Middle frontal gyrus (tissue), 1 donor: ENCODE results near the gene TFF2.

ENCODE experiments used
- DNase-seq: peaks from one replicate; pipeline ENCODE4 v3.0.0-alpha.2; 2015; ENCODE audit warnings: low spot score; ENCODE audit errors: extremely low spot score

The TFF2 gene

GRCh38 chr21:42346866-42347600, 3.8 kb downstream of the TFF2 start:
- DNase-seq: no peak

- DNase-seq: no peak
These were observed 4.4 kb downstream of the TFF2 start for GRCh38 chr21:42346441-42346840.

- DNase-seq: no peak
These were observed 6.2 kb downstream of the TFF2 start for GRCh38 chr21:42344631-42345030.

GRCh38 chr21:42343963-42344510, 6.8 kb downstream of the TFF2 start:
- DNase-seq: no peak

GRCh38 chr21:42343556-42343955, 7.2 kb downstream of the TFF2 start:
- DNase-seq: no peak

- no peak for DNase-seq
These were observed 7.7 kb downstream of the TFF2 start for GRCh38 chr21:42343101-42343500.

- DNase-seq: no peak
These were observed 8.8 kb downstream of the TFF2 start for GRCh38 chr21:42341776-42342542.

- DNase-seq: no peak
These were observed 10.4 kb downstream of the TFF2 start for GRCh38 chr21:42340187-42341050.

- DNase-seq: no peak
These were observed 11.8 kb downstream of the TFF2 start for GRCh38 chr21:42338729-42339715.

GRCh38 chr21:42337830-42338728, 12.7 kb downstream of the TFF2 start:
- peak; percentile 6 for DNase-seq

GRCh38 chr21:42337276-42337675, 13.5 kb downstream of the TFF2 start:
- no peak for DNase-seq

GRCh38 chr21:42336054-42336453, 14.7 kb downstream of the TFF2 start:
- DNase-seq: no peak

GRCh38 chr21:42332557-42333317, 18.1 kb downstream of the TFF2 start:
- no peak for DNase-seq

- no peak for DNase-seq
These were observed 19.1 kb downstream of the TFF2 start for GRCh38 chr21:42331660-42332059.

- DNase-seq: no peak
These were observed 20.1 kb downstream of the TFF2 start for GRCh38 chr21:42330380-42331371.

GRCh38 chr21:42324896-42325295, 25.9 kb downstream of the TFF2 start:
- DNase-seq: no peak

- DNase-seq: no peak
These were observed 28.9 kb downstream of the TFF2 start for GRCh38 chr21:42321845-42322244.
